Heart left ventricle (tissue), 16 donors: Measurements from ENCODE around the gene PNCK. TPM values are rescaled to one million over a fixed set of nuclear protein-coding genes. Genes with fewer than 3 reads are reported as not detected.

Experiments used
- ATAC-seq, 4 donors: fragments of 200-7000 bp; cut with Tn5 transposase; one replicate each; pipeline ENCODE4 v1.9.1; 2020 to 2022; ENCODE audit warnings: moderate library complexity in 4 of 4, mild to moderate bottlenecking in 3 of 4, moderate number of reproducible peaks in 1 of 4
- DNase-seq, 5 donors: peaks; one replicate each; pipeline ENCODE4 v3.0.0-alpha.2; 2020
- H3K27ac ChIP-seq, 12 donors: fragments of 200-600 bp; sonication (generic) in 4 of 12; one replicate each; pipeline versions ENCODE4 v1.5.0 to v1.8.0; 2016 to 2022; ENCODE audit warnings: mild to moderate bottlenecking in 2 of 12
- H3K27me3 ChIP-seq, 9 donors: fragments of 200-600 bp; sonication (generic) in 2 of 9; one replicate each; pipeline versions ENCODE4 v1.5.1 to v1.8.0; 2016 to 2022; ENCODE audit warnings: mild to moderate bottlenecking in 3 of 9
- H3K36me3 ChIP-seq, 9 donors: fragments of 200-600 bp; sonication (generic) in 2 of 9; one replicate each; pipeline versions ENCODE4 v1.5.0 to v1.8.0; 2018 to 2022; ENCODE audit warnings: mild to moderate bottlenecking in 2 of 9
- H3K4me1 ChIP-seq, 12 donors: fragments of 200-600 bp; sonication (generic) in 4 of 12; one replicate each; pipeline versions ENCODE4 v1.5.0 to v1.8.0; 2016 to 2022; ENCODE audit warnings: mild to moderate bottlenecking in 3 of 12
- H3K4me3 ChIP-seq, 12 donors: fragments of 200-600 bp; sonication (generic) in 4 of 12; one replicate each; pipeline versions ENCODE4 v1.5.0 to v1.8.0; 2017 to 2022; ENCODE audit warnings: mild to moderate bottlenecking in 9 of 12, moderate library complexity in 4 of 12
- H3K9me3 ChIP-seq, 12 donors: fragments of 200-600 bp; sonication (generic) in 4 of 12; one replicate each; pipeline versions ENCODE4 v1.5.0 to v1.8.0; 2016 to 2022; ENCODE audit warnings: mild to moderate bottlenecking in 1 of 12
- POLR2A ChIP-seq, 2 donors: fragments of 450-650 bp; IDR thresholded peaks; one replicate each; pipeline ENCODE4 v1.6.1; 2017; ENCODE audit warnings: antibody characterized with exemption in 2 of 2, mild to moderate bottlenecking in 2 of 2, moderate library complexity in 2 of 2
- WGBS, 4 donors: extraction: QIAGEN DNeasy Blood & Tissue Kit in 2 of 4; methylation state at CpG; one replicate each; pipeline versions ENCODE4 v1.1.5 to v1.1.7; 2013 to 2018; 5-methylcytosine and 5-hydroxymethylcytosine counted together
- intact Hi-C, 10 donors: fragments of 100-400 bp; cut with DNase I; formaldehyde crosslinking; loops; one replicate each; pipeline versions ENCODE4 v1.11.1 to v1.14.2; 2022
- polyA plus RNA-seq, 2 donors: library from polyadenylated mRNA; stranded (reverse); fragments of 200-250 nt; gene quantifications; one replicate each; pipeline ENCODE4 v1.2.3, GENCODE V29; 2013
- total RNA-seq, 9 donors: library from RNA; depleted of rRNA in 2 of 9; stranded (reverse); fragments of >200 nt in 2 of 9; fragmentation: NEBNext Ultra II Directional in 3 of 9; extraction: Animal tissue kit (Norgen Biotek cat#: 25700) in 3 of 9; gene quantifications; one replicate each; pipeline versions ENCODE4 v1.1.0 to v1.2.4, GENCODE V29; 2016 to 2023
- TF ChIP-seq, protein P1 (sequence below), 12 donors: fragments of 200-600 bp; sonication (generic) in 4 of 12; IDR thresholded peaks; one replicate each; pipeline versions ENCODE4 v1.5.0 to v1.8.0; 2018 to 2022; ENCODE audit warnings: antibody characterized with exemption in 12 of 12, mild to moderate bottlenecking in 5 of 12
- donor health status: ischemic (EF 13 %, LVEDD 7.1; RV severe dilation, severe dysfunction).
- donor health status: healthy with polysubstance abuse.
- donor health status: DM: no; HTN: yes; CAD: no.
- donor health status: DM: no; HTN: no; CAD: no.
- donor health status: ischemic (EF 25% LVEDD 6.9; RV normal size, moderate dysfunction).
- donor health status: ischemic (EF 25% LVEDD 5.7; RV mildly dilated, moderate dysfunction).
- donor health status: healthy.
- donor health status: DM: yes; HTN: yes; CAD: no.
- donor health status: ischemic (EF 35%, LVEDD 5.7; RV mildly dilated, moderate dysfunction).
- donor health status: nonischemic (EF 11% LVEDD 7.7; RV severe dilation, severe dysfunction).
- donor health status: DM: yes; HTN: yes; CAD: no.
- donor health status: PGD.
- donor health status: ischemic (EF 29% LVEDD 5.4; RV normal size, mild dysfunction).
- donor health status: nonischemic (EF 23%, LVEDD 6.1; RV moderate dilation, normal function).

Gene PNCK
- total and polyA plus RNA-seq, 11 donors, result 1.4 to 7.3 (median 6.4) TPM

GRCh38 chrX:153667956-153668396 is 5.6 kb downstream of the PNCK start:
- 22 to 46% (median 29%) methylated on average over 12 to 14 of the region's 14 CpGs for WGBS, 4 donors
- peaks cover 0 to 22% (median 3%) of the 10 kb centered on the region in 9 donors for H3K27me3 ChIP-seq
- TF ChIP-seq POLR2A (IDR thresholded peaks at IDR 0.05), result no peak
- TF ChIP-seq, protein P1, sequence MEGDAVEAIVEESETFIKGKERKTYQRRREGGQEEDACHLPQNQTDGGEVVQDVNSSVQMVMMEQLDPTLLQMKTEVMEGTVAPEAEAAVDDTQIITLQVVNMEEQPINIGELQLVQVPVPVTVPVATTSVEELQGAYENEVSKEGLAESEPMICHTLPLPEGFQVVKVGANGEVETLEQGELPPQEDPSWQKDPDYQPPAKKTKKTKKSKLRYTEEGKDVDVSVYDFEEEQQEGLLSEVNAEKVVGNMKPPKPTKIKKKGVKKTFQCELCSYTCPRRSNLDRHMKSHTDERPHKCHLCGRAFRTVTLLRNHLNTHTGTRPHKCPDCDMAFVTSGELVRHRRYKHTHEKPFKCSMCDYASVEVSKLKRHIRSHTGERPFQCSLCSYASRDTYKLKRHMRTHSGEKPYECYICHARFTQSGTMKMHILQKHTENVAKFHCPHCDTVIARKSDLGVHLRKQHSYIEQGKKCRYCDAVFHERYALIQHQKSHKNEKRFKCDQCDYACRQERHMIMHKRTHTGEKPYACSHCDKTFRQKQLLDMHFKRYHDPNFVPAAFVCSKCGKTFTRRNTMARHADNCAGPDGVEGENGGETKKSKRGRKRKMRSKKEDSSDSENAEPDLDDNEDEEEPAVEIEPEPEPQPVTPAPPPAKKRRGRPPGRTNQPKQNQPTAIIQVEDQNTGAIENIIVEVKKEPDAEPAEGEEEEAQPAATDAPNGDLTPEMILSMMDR (IDR thresholded peaks at IDR 0.05), result peak; percentile 51 to 76 (median 70)
- H3K9me3 ChIP-seq, result no peaks in the 10 kb centered on the region
- DNase-seq, result peak; percentile 76 to 91 (median 85)
- no peaks in the 10 kb centered on the region for H3K4me1 ChIP-seq
- intact Hi-C loops, result loop anchor here (2.0 to 10.0 kb wide), 16 partner anchors 36 to 726 kb away; no protein-coding TSS in a partner anchor
- H3K36me3 ChIP-seq, result no peaks in the 10 kb centered on the region
- ATAC-seq, result peak; percentile 74 to 92 (median 88)
- no peak overlapping the region for H3K4me3 ChIP-seq
- H3K27ac ChIP-seq, result peak overlapping the region in 1 of 12 donors; percentile 73

GRCh38 chrX:153667281-153667955 is 6.2 kb downstream of the PNCK start:
- H3K27ac ChIP-seq, result no peak overlapping the region
- DNase-seq, result no peak
- TF ChIP-seq, protein P1 (IDR thresholded peaks at IDR 0.05), result no peak
- no peak for TF ChIP-seq POLR2A (IDR thresholded peaks at IDR 0.05)
- 61 to 71% (median 65%) methylated on average over 9 to 11 of the region's 11 CpGs for WGBS, 4 donors
- H3K4me1 ChIP-seq, result no peaks in the 10 kb centered on the region
- H3K36me3 ChIP-seq, result no peaks in the 10 kb centered on the region
- H3K9me3 ChIP-seq, result no peaks in the 10 kb centered on the region
- peak in 1 of 4 donors; percentile 6 for ATAC-seq
- no peak overlapping the region for H3K4me3 ChIP-seq
- peaks cover 0 to 20% (median 5%) of the 10 kb centered on the region in 9 donors for H3K27me3 ChIP-seq
- intact Hi-C loops, result loop anchor here (2.0 to 10.0 kb wide), 13 partner anchors 35 to 725 kb away; no protein-coding TSS in a partner anchor

GRCh38 chrX:153665726-153666306 is 7.8 kb downstream of the PNCK start:
- TF ChIP-seq, protein P1 (IDR thresholded peaks at IDR 0.05), result no peak
- TF ChIP-seq POLR2A (IDR thresholded peaks at IDR 0.05), result no peak
- intact Hi-C loops, result loop anchor here (2.0 to 10.0 kb wide), 13 partner anchors 34 to 724 kb away; no protein-coding TSS in a partner anchor
- no peak overlapping the region for H3K27ac ChIP-seq
- no peak overlapping the region for H3K4me3 ChIP-seq
- no peaks in the 10 kb centered on the region for H3K4me1 ChIP-seq
- 69 to 76% (median 74%) methylated on average over 9 of the region's 9 CpGs for WGBS, 4 donors
- no peaks in the 10 kb centered on the region for H3K9me3 ChIP-seq
- DNase-seq, result no peak
- peaks cover 0 to 30% (median 6%) of the 10 kb centered on the region in 9 donors for H3K27me3 ChIP-seq
- H3K36me3 ChIP-seq, result no peaks in the 10 kb centered on the region
- no peak for ATAC-seq

DNA sequence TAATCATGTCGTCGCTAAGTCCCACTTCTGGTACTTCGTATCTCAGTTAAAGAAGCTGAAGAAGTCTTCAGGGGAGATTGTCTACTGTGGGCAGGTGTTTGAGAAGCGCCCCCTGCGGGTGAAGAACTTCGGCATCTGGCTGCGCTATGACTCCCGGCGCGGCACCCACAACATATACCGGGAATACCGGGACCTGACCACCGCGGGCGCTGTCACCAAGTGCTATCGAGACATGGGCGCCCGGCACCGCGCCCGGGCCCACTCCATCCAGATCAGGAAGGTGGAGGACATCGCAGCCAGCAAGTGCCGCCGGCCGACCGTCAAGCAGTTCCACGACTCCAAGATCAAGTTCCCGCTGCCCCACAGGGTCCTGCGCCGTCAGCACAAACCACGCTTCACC is 11.3 kb downstream of the PNCK start:
- no peak for TF ChIP-seq POLR2A (IDR thresholded peaks at IDR 0.05)
- TF ChIP-seq, protein P1 (IDR thresholded peaks at IDR 0.05), result peak in 11 of 12 donors; percentile 22 to 49 (median 36)
- H3K27ac ChIP-seq, result no peak overlapping the region
- intact Hi-C loops, result loop anchor here (5.0 to 10.0 kb wide), 6 partner anchors 47 to 717 kb away; no protein-coding TSS in a partner anchor
- H3K4me3 ChIP-seq, result peak overlapping the region in 1 of 12 donors; percentile 12
- ATAC-seq, result no peak
- peak in 1 of 5 donors; percentile 69 for DNase-seq
- no peaks in the 10 kb centered on the region for H3K36me3 ChIP-seq
- H3K4me1 ChIP-seq, result no peaks in the 10 kb centered on the region
- no peaks in the 10 kb centered on the region for H3K9me3 ChIP-seq
- 3 to 29% (median 11%) methylated on average over 26 to 31 of the region's 31 CpGs for WGBS, 4 donors
- peaks cover 0 to 40% (median 5%) of the 10 kb centered on the region in 9 donors for H3K27me3 ChIP-seq
